GM12864 (cell line): Measurements from ENCODE around the gene CENPT.

Experiments used
- DNase-seq: peaks from one replicate; pipeline ENCODE4 v3.0.0-alpha.2; 2011; ENCODE audit warnings: low read depth
- H3K4me3 ChIP-seq: 2 replicates; pipeline ENCODE4 v1.5.1; 2011; ENCODE audit warnings: mild to moderate bottlenecking, low read depth, low read length, control low read depth
- TF ChIP-seq, protein P1 (sequence below): IDR thresholded peaks from 2 replicates; pipeline ENCODE4 v1.5.1; 2011; ENCODE audit warnings: low read depth, mild to moderate bottlenecking, moderate library complexity, low read length, control low read depth, inconsistent platforms; ENCODE audit errors: missing control alignments

Gene CENPT

DNA sequence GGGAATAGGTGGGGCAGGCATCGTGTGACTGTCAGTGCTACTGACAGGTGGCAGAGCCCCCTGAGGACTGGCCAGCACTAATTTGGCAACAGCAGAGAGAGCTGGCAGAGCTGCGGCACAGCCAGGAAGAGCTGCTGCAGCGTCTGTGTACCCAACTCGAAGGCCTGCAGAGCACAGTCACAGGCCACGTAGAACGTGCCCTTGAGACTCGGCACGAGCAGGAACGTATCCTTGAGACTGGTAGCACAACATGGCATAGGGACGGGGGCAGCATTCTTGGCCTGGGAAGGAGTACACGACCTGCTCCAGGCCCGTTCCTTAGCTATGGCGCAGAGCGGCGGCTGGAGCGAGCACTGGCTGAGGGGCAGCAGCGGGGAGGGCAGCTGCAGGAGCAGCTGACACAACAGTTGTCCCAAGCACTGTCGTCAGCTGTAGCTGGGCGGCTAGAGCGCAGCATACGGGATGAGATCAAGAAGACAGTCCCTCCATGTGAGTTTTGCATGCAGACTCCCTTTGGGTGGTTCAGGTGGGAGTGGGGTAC is 34.2 kb upstream of the CENPT start:
- DNase-seq = no peak
- TF ChIP-seq, protein P1, sequence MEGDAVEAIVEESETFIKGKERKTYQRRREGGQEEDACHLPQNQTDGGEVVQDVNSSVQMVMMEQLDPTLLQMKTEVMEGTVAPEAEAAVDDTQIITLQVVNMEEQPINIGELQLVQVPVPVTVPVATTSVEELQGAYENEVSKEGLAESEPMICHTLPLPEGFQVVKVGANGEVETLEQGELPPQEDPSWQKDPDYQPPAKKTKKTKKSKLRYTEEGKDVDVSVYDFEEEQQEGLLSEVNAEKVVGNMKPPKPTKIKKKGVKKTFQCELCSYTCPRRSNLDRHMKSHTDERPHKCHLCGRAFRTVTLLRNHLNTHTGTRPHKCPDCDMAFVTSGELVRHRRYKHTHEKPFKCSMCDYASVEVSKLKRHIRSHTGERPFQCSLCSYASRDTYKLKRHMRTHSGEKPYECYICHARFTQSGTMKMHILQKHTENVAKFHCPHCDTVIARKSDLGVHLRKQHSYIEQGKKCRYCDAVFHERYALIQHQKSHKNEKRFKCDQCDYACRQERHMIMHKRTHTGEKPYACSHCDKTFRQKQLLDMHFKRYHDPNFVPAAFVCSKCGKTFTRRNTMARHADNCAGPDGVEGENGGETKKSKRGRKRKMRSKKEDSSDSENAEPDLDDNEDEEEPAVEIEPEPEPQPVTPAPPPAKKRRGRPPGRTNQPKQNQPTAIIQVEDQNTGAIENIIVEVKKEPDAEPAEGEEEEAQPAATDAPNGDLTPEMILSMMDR = no peak
- H3K4me3 ChIP-seq = no peak overlapping the region

DNA sequence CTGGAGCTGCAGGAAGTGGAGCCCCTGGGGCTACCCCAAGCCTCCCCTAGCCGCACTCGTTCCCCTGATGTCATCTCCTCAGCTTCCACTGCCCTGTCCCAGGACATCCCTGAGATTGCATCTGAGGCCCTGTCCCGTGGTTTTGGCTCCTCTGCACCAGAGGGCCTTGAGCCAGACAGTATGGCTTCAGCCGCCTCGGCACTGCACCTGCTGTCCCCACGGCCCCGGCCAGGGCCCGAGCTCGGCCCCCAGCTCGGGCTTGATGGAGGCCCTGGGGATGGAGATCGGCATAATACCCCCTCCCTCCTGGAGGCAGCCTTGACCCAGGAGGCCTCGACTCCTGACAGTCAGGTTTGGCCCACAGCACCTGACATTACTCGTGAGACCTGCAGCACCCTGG is 33.1 kb upstream of the CENPT start:
- TF ChIP-seq, protein P1 = no peak
- no peak overlapping the region for H3K4me3 ChIP-seq
- no peak for DNase-seq

- TF ChIP-seq, protein P1 = no peak
- no peak overlapping the region for H3K4me3 ChIP-seq
- DNase-seq = no peak
Observed at GRCh38 chr16:67879936-67880335, 32.4 kb upstream of the CENPT start.

GRCh38 chr16:67879462-67879861 is 32.0 kb upstream of the CENPT start:
- no peak for DNase-seq
- TF ChIP-seq, protein P1 = no peak
- no peak overlapping the region for H3K4me3 ChIP-seq

GRCh38 chr16:67878846-67879245 is 31.4 kb upstream of the CENPT start:
- TF ChIP-seq, protein P1 = no peak
- H3K4me3 ChIP-seq = no peak overlapping the region
- no peak for DNase-seq

- TF ChIP-seq, protein P1 = no peak
- DNase-seq = no peak
- H3K4me3 ChIP-seq = no peak overlapping the region
Observed at GRCh38 chr16:67878232-67878631, 30.7 kb upstream of the CENPT start.

DNA sequence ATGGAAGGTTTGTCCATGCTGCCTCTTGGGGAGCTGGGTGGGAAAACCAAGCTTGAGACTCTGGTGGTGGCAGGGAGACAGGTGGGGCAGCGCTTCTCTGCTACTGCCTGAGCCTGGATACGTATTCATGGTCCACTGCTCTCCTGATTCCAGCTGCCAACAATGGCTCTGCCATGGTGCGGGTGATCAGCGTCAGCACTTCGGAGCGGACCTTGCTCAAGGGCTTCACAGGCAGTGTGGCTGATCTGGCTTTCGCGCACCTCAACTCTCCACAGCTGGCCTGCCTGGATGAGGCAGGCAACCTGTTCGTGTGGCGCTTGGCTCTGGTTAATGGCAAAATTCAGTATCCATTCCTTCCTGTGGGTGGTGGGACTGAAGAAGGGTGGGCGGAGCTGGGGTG is 29.6 kb upstream of the CENPT start:
- no peak for DNase-seq
- H3K4me3 ChIP-seq = no peak overlapping the region
- TF ChIP-seq, protein P1 = no peak
